Thyroid gland (tissue), 4 donors: ENCODE measurements around the gene NLRC5. TPM values are rescaled to one million over a fixed set of nuclear protein-coding genes. Genes with fewer than 3 reads are reported as not detected.

Experiments used
- DNase-seq, 2 donors: peaks; one replicate each; pipeline ENCODE4 v3.0.0-alpha.2; 2019
- H3K27ac ChIP-seq, 3 donors: fragments of 200-600 bp; sonication (generic); 1 replicate in 2 of 3; 2 replicates in 1 of 3; pipeline ENCODE4 v1.5.1; 2016 to 2019; ENCODE audit warnings: mild to moderate bottlenecking in 1 of 3, moderate library complexity in 1 of 3
- H3K27me3 ChIP-seq: fragments of 200-600 bp; sonication (generic); one replicate; pipeline ENCODE4 v1.5.1; 2019
- H3K36me3 ChIP-seq, 2 donors: fragments of 200-600 bp; sonication (generic); one replicate each; pipeline ENCODE4 v1.5.1; 2016 to 2019
- H3K4me1 ChIP-seq, 2 donors: fragments of 200-600 bp; sonication (generic); one replicate each; pipeline ENCODE4 v1.5.1; 2017 to 2019
- H3K4me3 ChIP-seq, 3 donors: fragments of 200-600 bp; sonication (generic); replicated peaks in 1 of 3; 1 replicate in 2 of 3; 2 replicates in 1 of 3; pipeline ENCODE4 v1.5.1; 2016; ENCODE audit warnings: mild to moderate bottlenecking in 1 of 3
- H3K9me3 ChIP-seq: fragments of 200-600 bp; sonication (generic); one replicate; pipeline ENCODE4 v1.5.1; 2017
- POLR2A ChIP-seq, 2 donors: fragments of 450-650 bp; IDR thresholded peaks; one replicate each; pipeline ENCODE4 v1.6.1; 2017; ENCODE audit warnings: antibody characterized with exemption in 2 of 2, mild to moderate bottlenecking in 2 of 2, moderate library complexity in 1 of 2
- WGBS, 2 donors: methylation state at CpG; one replicate each; pipeline ENCODE4 v1.1.5; 2017; 5-methylcytosine and 5-hydroxymethylcytosine counted together
- intact Hi-C: fragments of 100-400 bp; cut with DNase I; formaldehyde crosslinking; loops from one replicate; pipeline ENCODE4 v1.15.1; 2023
- total RNA-seq, 4 donors: library from RNA; depleted of rRNA; stranded (reverse); fragments of >200 nt; gene quantifications; one replicate each; pipeline ENCODE4 v1.2.3, GENCODE V29; 2016
- TF ChIP-seq, protein P1 (sequence below), 6 experiments: fragments of 200-600 bp in 3 of 6; fragments of 450-650 bp in 3 of 6; sonication (generic) in 3 of 6; IDR thresholded peaks; one replicate each; pipeline ENCODE4 v1.5.1; 2016 to 2019; ENCODE audit warnings: antibody characterized with exemption in 6 of 6, mild to moderate bottlenecking in 2 of 6, inconsistent platforms in 1 of 6, moderate library complexity in 1 of 6

Gene NLRC5
- total RNA-seq, 4 donors from 2014 or later: 14.1 to 33.5 (median 20.5) TPM

DNA sequence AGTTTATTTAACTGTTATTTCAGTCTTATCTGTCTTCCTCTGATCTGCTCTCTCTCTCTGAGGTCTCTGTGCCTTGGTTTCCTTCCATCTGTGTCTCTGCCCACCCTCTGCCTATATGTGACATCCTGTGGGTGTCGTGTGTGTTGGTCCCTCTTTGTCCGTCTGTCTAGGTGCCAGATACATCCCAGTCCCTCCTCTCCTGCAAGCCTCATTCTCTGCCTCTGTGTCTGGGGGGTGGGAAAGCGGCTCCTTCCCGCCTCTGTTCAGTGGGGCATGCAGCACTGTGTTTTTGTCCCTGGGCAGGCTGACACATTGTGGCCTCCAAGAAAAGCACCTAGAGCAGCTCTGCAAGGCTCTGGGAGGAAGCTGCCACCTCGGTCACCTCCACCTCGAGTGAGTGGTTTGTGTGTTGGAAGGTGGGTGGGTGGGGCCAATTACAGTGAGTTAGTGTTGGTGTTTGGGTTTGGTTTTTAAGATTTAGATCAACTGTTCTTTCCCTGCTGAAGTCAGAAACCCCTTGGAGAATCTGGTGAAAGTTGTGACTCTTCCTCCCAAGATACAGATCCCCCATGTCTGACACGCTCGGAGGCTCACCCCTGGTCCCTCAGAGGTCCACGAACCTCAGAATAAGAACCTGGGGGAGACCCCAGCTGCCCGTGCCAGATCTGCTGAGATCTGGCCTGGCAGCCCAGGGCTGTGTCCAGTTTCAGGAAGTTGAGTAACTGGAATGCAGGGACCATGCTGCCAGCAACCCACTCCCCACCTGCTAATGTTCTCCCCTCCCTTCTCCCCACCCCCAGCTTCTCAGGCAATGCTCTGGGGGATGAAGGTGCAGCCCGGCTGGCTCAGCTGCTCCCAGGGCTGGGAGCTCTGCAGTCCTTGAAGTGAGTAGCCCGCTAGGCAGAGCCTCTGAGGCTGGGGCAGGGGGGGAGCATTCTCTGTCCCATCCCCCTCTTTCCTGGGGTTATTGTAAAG, 52.1 kb downstream of the NLRC5 start:
- no peaks in the 10 kb centered on the region for H3K9me3 ChIP-seq
- DNase-seq: peak in 1 of 2 donors; percentile 25
- no peaks in the 10 kb centered on the region for H3K27me3 ChIP-seq
- intact Hi-C loops: loop anchor here (10.0 kb wide), 1 partner anchor 177 kb away; the partner anchor contains the start of gene SLC12A3
- TF ChIP-seq, protein P1, sequence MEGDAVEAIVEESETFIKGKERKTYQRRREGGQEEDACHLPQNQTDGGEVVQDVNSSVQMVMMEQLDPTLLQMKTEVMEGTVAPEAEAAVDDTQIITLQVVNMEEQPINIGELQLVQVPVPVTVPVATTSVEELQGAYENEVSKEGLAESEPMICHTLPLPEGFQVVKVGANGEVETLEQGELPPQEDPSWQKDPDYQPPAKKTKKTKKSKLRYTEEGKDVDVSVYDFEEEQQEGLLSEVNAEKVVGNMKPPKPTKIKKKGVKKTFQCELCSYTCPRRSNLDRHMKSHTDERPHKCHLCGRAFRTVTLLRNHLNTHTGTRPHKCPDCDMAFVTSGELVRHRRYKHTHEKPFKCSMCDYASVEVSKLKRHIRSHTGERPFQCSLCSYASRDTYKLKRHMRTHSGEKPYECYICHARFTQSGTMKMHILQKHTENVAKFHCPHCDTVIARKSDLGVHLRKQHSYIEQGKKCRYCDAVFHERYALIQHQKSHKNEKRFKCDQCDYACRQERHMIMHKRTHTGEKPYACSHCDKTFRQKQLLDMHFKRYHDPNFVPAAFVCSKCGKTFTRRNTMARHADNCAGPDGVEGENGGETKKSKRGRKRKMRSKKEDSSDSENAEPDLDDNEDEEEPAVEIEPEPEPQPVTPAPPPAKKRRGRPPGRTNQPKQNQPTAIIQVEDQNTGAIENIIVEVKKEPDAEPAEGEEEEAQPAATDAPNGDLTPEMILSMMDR (IDR thresholded peaks at IDR 0.05): no peak
- TF ChIP-seq POLR2A (IDR thresholded peaks at IDR 0.05): no peak
- no peak overlapping the region for H3K27ac ChIP-seq
- H3K4me3 ChIP-seq: no peak overlapping the region
- no peaks in the 10 kb centered on the region for H3K4me1 ChIP-seq
- H3K36me3 ChIP-seq: no peaks in the 10 kb centered on the region
- WGBS, 2 donors: 73 to 83% methylated on average over 12 of the region's 12 CpGs

DNA sequence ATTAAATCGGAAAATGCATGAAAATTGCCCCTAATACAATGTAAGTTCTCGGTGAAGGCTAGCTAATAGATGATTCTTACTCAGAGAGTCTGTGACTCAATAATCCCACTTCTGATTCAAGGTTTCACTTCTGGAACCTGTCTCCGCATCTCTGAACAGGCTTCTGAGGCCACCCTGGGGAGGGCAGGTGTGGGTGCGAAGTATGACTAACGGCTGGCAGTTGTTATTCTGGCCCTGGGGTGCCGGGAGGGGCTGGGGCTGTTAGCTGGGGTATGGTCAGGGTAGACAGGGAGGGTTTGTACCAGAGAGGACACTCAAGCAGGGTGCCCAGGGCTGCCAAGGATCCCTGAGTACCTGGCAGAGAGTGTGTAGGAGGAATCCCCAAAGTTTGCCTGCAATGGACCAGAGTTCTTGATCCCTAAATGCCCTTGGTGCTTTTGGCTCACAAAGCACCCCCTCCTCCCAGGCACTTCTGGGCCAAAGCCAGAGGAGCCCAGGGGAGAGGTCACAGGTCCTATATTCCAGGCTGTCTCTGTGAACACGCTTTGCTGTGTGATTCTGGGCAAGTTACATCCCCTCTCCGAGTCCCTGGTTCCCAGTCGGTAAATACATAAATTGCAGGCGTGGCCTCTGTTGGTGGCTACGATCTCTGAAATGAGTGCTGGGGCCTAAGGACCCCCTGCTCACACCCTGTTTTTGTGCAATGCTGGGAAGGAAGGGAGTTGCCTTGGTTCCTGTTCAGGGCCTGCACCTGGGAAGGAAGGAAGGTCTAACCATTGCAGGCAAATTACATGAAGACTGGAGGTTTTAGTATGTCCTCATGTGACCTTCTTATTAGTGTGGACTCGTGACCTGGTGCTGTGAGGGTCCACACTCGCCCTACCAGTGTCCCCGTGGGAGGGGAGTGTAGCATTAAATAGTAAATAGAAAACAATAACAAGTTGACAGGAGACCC, 53.1 kb downstream of the NLRC5 start:
- no peak for DNase-seq
- intact Hi-C loops: loop anchor here (10.0 kb wide), 1 partner anchor 178 kb away; the partner anchor contains the start of gene SLC12A3
- no peaks in the 10 kb centered on the region for H3K9me3 ChIP-seq
- H3K27me3 ChIP-seq: no peaks in the 10 kb centered on the region
- H3K4me1 ChIP-seq: no peaks in the 10 kb centered on the region
- 83 to 86% methylated on average over 13 to 14 of the region's 14 CpGs for WGBS, 2 donors
- TF ChIP-seq POLR2A (IDR thresholded peaks at IDR 0.05): no peak
- TF ChIP-seq, protein P1 (IDR thresholded peaks at IDR 0.05): no peak
- no peak overlapping the region for H3K27ac ChIP-seq
- H3K36me3 ChIP-seq: no peaks in the 10 kb centered on the region
- H3K4me3 ChIP-seq: no peak overlapping the region

DNA sequence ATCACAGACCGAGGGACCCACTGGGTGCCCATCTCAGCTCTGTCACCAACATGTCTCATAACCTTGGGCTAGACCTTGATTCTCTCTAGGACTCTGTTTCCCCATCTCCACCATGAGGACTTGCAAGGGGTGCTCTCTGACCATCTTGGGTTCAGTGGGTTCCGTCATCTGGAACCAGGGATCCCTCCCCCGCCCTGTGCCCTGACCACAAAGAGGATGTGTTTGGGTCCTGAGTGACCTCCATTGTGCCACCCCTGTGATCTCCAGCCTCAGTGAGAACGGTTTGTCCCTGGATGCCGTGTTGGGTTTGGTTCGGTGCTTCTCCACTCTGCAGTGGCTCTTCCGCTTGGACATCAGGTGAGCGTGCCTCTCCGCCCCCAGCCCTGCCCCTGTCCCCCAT, 53.9 kb downstream of the NLRC5 start:
- H3K4me3 ChIP-seq: no peak overlapping the region
- H3K9me3 ChIP-seq: no peaks in the 10 kb centered on the region
- DNase-seq: no peak
- no peaks in the 10 kb centered on the region for H3K27me3 ChIP-seq
- intact Hi-C loops: loop anchor here (10.0 kb wide), 1 partner anchor 178 kb away; the partner anchor contains the start of gene SLC12A3
- no peak overlapping the region for H3K27ac ChIP-seq
- TF ChIP-seq, protein P1 (IDR thresholded peaks at IDR 0.05): no peak
- no peak for TF ChIP-seq POLR2A (IDR thresholded peaks at IDR 0.05)
- WGBS, 2 donors: 90 to 91% methylated on average over 9 of the region's 9 CpGs
- H3K4me1 ChIP-seq: no peaks in the 10 kb centered on the region
- H3K36me3 ChIP-seq: no peaks in the 10 kb centered on the region

DNA sequence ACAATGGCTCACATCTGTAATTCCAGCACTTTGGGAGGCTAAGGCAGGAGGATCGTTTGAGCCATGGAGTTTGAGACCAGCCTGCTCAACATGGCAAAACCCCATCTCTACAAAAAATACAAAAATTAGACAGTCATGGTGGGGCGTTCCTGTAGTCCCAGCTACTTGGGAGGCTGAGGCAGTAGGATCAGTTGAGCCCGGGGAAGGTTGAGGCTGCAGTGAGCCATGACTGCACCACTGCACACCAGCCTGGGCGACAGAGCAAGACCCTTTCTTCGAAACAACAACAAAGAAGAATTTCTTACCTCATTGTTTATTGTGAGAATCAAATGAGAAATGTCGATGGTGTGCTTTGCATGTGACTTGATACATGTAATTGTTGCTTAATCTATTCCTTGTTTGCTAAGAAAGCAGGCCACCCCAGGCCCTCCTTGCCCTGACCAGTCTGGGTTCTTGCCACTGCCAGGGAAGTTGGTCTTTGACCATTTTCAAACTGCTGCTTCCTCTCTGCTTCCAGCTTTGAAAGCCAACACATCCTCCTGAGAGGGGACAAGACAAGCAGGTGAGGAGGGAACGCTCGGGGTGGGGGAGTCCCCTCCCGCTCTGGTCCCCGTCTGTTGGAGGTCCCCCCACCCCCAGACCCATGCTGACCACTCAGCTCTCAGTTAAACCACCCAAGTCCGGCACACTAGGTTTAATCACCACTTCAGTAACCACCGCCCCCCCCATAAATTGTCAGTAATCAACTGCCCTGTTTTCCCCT, 55.8 kb downstream of the NLRC5 start:
- Histone ChIP-seq H3K27ac (no peak overlapping the region), H3K9me3 (no peaks in the 10 kb centered on the region), H3K4me1 (no peaks in the 10 kb centered on the region), H3K36me3 (no peaks in the 10 kb centered on the region), H3K4me3 (no peak overlapping the region), H3K27me3 (no peaks in the 10 kb centered on the region)
- TF ChIP-seq, protein P1 (IDR thresholded peaks at IDR 0.05): no peak
- no peak for TF ChIP-seq POLR2A (IDR thresholded peaks at IDR 0.05)
- DNase-seq: no peak
- WGBS, 2 donors: 76 to 78% methylated on average over 12 of the region's 12 CpGs
- intact Hi-C loops: loop anchor here (10.0 kb wide), 1 partner anchor 180 kb away; the partner anchor contains the start of gene SLC12A3
